Pancreas (tissue), 10 donors: ENCODE measurements around the gene PUS3. TPM values are rescaled to one million over a fixed set of nuclear protein-coding genes. Genes with fewer than 3 reads are reported as not detected.

Experiments
- ATAC-seq, 4 donors: fragments of 200-7000 bp; cut with Tn5 transposase; one replicate each; pipeline versions ENCODE4 v1.8.0 to v1.9.1; 2020; ENCODE audit warnings: mild to moderate bottlenecking in 4 of 4, moderate library complexity in 4 of 4
- DNase-seq, 6 donors: peaks; one replicate each; pipeline ENCODE4 v3.0.0-alpha.2; 2020
- FAIRE-seq: peaks from 2 replicates; lab custom pipeline; 2012; peaks lifted over from hg19 to GRCh38; lab: Jason Lieb, UNC
- H3K27ac ChIP-seq, 4 donors: fragments of 200-600 bp; sonication (generic); 1 replicate in 3 of 4; 2 replicates in 1 of 4; pipeline versions ENCODE4 v1.5.0 to v1.8.0; 2020
- H3K27me3 ChIP-seq, 4 donors: fragments of 200-600 bp; one replicate each; pipeline ENCODE4 v1.8.0; 2021
- H3K36me3 ChIP-seq, 3 donors: fragments of 200-600 bp; sonication (generic) in 1 of 3; one replicate each; pipeline versions ENCODE4 v1.5.0 to v1.8.0; 2020 to 2021
- H3K4me1 ChIP-seq, 3 donors: fragments of 200-600 bp; one replicate each; pipeline ENCODE4 v1.8.0; 2021
- H3K4me3 ChIP-seq, 4 donors: fragments of 200-600 bp; sonication (generic) in 2 of 4; one replicate each; pipeline versions ENCODE4 v1.5.0 to v1.8.0; 2020 to 2021
- H3K9me3 ChIP-seq, 4 donors: fragments of 200-600 bp; one replicate each; pipeline ENCODE4 v1.8.0; 2021
- WGBS, 2 donors: extraction: QIAGEN DNeasy Blood & Tissue Kit; methylation state at CpG; one replicate each; pipeline ENCODE4 v1.1.7; 2013; 5-methylcytosine and 5-hydroxymethylcytosine counted together
- intact Hi-C, 3 donors: fragments of 100-400 bp; cut with DNase I; formaldehyde crosslinking; loops; one replicate each; pipeline versions ENCODE4 v1.11.1 to v1.14.2; 2022
- polyA plus RNA-seq, 2 donors: library from polyadenylated mRNA; stranded (reverse); fragments of 200-250 nt; gene quantifications; one replicate each; pipeline ENCODE4 v1.2.3, GENCODE V29; 2013
- total RNA-seq, 6 donors: library from RNA; stranded (reverse); fragmentation: NEBNext Ultra II Directional in 4 of 6; extraction: Animal tissue kit (Norgen Biotek cat#: 25700) in 4 of 6; gene quantifications; one replicate each; pipeline versions ENCODE4 v1.2.1 to v1.2.4, GENCODE V29; 2021 to 2023
- TF ChIP-seq, protein P1 (sequence below), 4 donors: fragments of 200-600 bp; sonication (generic) in 3 of 4; IDR thresholded peaks; one replicate each; pipeline versions ENCODE4 v1.5.0 to v1.8.0; 2021; ENCODE audit warnings: antibody characterized with exemption in 4 of 4
- donor health status: healthy with polysubstance abuse.
- donor health status: DM: no; HTN: no; CAD: no; lungs with moderate emphysema.
- donor health status: DM: no; HTN: no; CAD: no.
- donor health status: control.
- donor health status: control.
- donor health status: Bipolar disorder and iron deficiency.
- donor health status: DM: yes; HTN: yes; CAD: no.
- donor health status: DM: no; HTN: no; CAD: no.
- donor health status: DM: no; HTN: no; CAD: no.
- donor health status: DM: yes; HTN: yes; CAD: no.

PUS3 gene
- total and polyA plus RNA-seq, 8 donors = 8.9 to 17.9 (median 10.5) TPM

DNA sequence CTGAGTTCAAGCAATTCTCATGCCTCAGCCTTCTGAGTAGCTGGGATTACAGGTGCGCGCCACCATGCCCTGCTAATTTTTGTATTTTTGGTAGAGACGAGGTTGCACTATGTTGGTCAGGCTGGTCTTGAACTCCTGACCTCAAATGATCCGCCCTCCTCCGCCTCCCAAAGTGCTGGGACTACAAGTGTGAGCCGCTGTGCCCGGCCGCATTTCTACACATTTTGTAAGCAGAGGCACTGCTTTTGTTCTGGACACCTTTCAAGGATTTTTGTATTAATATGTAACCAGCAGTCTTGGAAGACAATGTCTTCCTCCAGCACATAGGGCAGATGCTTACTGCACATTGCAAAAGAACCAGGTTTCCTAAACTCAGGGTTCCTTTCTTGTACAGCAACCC is 31.5 kb upstream of the PUS3 start:
- FAIRE-seq (no peak), DNase-seq (no peak), ATAC-seq (no peak)
- 62 to 72% methylated on average over 8 of the region's 8 CpGs for WGBS, 2 donors
- Histone ChIP-seq H3K4me1 (no peaks in the 10 kb centered on the region), H3K9me3 (no peaks in the 10 kb centered on the region), H3K27me3 (peaks cover 0 to 7% (median 0%) of the 10 kb centered on the region in 4 donors), H3K36me3 (no peaks in the 10 kb centered on the region), H3K27ac (no peak overlapping the region), H3K4me3 (no peak overlapping the region)
- intact Hi-C loops = no loop called here
- TF ChIP-seq, protein P1, sequence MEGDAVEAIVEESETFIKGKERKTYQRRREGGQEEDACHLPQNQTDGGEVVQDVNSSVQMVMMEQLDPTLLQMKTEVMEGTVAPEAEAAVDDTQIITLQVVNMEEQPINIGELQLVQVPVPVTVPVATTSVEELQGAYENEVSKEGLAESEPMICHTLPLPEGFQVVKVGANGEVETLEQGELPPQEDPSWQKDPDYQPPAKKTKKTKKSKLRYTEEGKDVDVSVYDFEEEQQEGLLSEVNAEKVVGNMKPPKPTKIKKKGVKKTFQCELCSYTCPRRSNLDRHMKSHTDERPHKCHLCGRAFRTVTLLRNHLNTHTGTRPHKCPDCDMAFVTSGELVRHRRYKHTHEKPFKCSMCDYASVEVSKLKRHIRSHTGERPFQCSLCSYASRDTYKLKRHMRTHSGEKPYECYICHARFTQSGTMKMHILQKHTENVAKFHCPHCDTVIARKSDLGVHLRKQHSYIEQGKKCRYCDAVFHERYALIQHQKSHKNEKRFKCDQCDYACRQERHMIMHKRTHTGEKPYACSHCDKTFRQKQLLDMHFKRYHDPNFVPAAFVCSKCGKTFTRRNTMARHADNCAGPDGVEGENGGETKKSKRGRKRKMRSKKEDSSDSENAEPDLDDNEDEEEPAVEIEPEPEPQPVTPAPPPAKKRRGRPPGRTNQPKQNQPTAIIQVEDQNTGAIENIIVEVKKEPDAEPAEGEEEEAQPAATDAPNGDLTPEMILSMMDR (IDR thresholded peaks at IDR 0.05) = no peak

DNA sequence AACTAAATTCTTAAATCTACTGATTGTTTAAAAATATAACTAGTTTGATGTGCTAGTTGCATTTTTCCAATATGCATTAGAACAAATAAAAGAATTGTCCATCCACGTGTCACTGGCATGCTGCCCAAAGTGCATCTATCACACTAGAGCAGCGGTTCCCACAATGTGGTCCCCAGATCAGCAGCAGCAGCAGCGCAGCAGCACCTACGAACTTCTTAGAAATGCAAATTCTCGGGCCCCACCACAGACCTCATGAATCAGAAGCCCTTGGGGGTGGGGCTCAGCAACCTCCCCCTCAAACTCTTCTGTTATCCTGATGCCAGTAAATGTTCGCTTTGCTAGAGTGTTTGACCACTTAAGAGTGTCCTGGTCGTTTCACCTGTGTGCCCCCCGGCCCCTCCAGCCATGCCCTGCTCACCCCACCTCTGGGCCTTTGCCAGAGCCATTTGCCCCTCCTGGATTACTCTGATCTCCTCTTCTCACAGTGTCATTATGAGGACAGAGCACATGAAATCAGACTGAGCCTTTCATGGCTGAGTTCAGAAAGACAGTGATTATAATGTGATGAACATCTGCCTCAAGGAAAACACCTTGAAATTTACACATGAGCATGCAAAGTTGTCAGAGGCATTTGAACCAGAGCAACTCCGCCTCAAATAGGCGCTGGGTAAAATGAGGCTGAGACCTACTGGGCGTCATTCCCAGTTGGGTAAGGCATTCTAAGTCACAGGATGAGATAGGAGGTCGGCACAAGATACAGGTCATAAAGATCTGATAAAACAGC is 30.2 kb upstream of the PUS3 start:
- ATAC-seq = no peak
- no peaks in the 10 kb centered on the region for H3K9me3 ChIP-seq
- FAIRE-seq = no peak
- H3K4me3 ChIP-seq = no peak overlapping the region
- TF ChIP-seq, protein P1 (IDR thresholded peaks at IDR 0.05) = no peak
- no peak overlapping the region for H3K27ac ChIP-seq
- no peaks in the 10 kb centered on the region for H3K36me3 ChIP-seq
- DNase-seq = no peak
- H3K4me1 ChIP-seq = no peaks in the 10 kb centered on the region
- WGBS, 2 donors = 59 to 64% methylated on average over 12 of the region's 12 CpGs
- H3K27me3 ChIP-seq = peaks cover 0 to 7% (median 0%) of the 10 kb centered on the region in 4 donors
- intact Hi-C loops = no loop called here

DNA sequence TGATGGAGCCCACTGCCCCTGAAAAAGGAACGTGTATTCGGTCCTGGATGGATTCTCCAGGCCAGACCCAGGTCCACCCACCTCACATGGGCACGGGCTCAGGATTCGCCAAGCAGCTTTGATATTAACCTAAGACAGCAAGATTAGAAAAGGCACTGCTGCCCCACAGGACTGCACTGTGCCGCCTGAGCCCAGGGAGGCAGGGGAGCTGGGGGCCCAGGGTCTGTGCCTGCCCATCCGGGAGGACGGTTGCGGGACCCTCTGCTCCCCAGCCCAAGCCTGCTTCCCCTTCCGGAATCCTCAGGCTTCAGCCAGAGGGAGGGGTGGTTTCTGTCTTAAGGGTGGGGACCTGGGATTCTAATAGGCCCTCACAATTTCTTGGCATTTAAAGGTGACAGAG is 29.3 kb upstream of the PUS3 start:
- Histone ChIP-seq H3K4me3 (no peak overlapping the region), H3K27me3 (peaks cover 0 to 7% (median 0%) of the 10 kb centered on the region in 4 donors), H3K27ac (no peak overlapping the region), H3K9me3 (no peaks in the 10 kb centered on the region), H3K36me3 (no peaks in the 10 kb centered on the region), H3K4me1 (no peaks in the 10 kb centered on the region)
- intact Hi-C loops = no loop called here
- TF ChIP-seq, protein P1 (IDR thresholded peaks at IDR 0.05) = no peak
- WGBS, 2 donors = 58 to 85% methylated on average over 9 of the region's 9 CpGs
- no peak for FAIRE-seq
- ATAC-seq = no peak
- no peak for DNase-seq

DNA sequence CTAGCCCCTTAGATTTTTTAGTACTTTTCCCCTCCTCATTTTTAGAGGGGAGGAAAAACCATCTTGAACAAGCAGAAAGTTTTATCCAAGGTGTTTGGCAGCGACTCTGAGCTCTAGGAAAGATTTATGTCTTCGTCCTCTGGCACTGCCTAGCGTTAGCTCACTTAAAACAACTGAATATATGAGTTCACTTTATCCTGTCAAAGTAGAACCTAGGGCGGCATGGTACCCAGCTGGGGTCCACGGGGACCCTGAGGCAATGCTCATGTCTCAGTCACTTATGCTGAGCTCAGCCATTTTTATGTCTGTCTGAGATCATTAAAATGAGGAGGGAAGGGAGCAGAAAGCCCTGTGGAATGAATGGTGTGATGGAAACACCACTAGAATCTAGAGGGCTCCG is 28.7 kb upstream of the PUS3 start:
- no peak for FAIRE-seq
- Histone ChIP-seq H3K27me3 (peaks cover 0 to 7% (median 0%) of the 10 kb centered on the region in 4 donors), H3K9me3 (no peaks in the 10 kb centered on the region), H3K27ac (no peak overlapping the region), H3K4me1 (no peaks in the 10 kb centered on the region), H3K4me3 (no peak overlapping the region), H3K36me3 (no peaks in the 10 kb centered on the region)
- ATAC-seq = no peak
- no peak for DNase-seq
- TF ChIP-seq, protein P1 (IDR thresholded peaks at IDR 0.05) = no peak
- WGBS, 2 donors = 41 to 49% methylated on average over 6 of the region's 6 CpGs
- intact Hi-C loops = no loop called here

DNA sequence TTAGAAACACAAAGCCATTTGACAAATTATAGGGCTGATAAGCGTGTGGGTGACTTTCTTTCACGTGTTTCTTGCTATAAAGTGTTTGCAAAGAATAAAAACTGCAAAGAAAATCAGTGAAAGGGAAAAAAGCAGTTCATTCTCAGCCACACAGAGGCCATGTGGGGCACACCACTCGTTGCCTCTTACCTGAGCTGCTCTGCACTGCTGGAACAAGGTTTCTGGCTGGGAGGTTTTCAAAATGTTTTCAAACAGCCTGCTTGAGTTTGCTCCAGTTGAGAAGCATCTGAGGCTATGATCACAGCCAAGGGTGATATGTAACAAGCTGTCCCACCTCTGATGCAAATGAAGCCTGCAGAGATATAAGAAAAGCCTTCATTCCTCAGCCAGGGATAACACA is 28.1 kb upstream of the PUS3 start:
- Histone ChIP-seq H3K9me3 (no peaks in the 10 kb centered on the region), H3K4me1 (no peaks in the 10 kb centered on the region), H3K4me3 (no peak overlapping the region), H3K36me3 (no peaks in the 10 kb centered on the region), H3K27ac (no peak overlapping the region), H3K27me3 (peaks cover 0 to 7% (median 0%) of the 10 kb centered on the region in 4 donors)
- FAIRE-seq = no peak
- TF ChIP-seq, protein P1 (IDR thresholded peaks at IDR 0.05) = no peak
- ATAC-seq = peak in 1 of 4 donors; percentile 34
- DNase-seq = no peak
- intact Hi-C loops = no loop called here
- WGBS, 2 donors = 35 to 48% methylated on average over 3 of the region's 3 CpGs
